ENCODE results near the gene SEMA3C. TPM values are rescaled to one million over a fixed set of nuclear protein-coding genes. Genes with fewer than 3 reads are reported as not detected.

SEMA3C gene
- total RNA-seq, 2 donors from 2014 or later: not detected

GRCh38 chr7:80859272-80859970 is 59.4 kb downstream of the SEMA3C start:
- H3K4me3 Mint-ChIP-seq: no peak overlapping the region
- H3K36me3 Mint-ChIP-seq (ENCODE audit: low read depth): no peaks in the 10 kb centered on the region
- no peaks in the 10 kb centered on the region for H3K4me1 Mint-ChIP-seq
- H3K9me3 Mint-ChIP-seq: peaks cover 21% of the 10 kb centered on the region
- no peaks in the 10 kb centered on the region for H3K27me3 Mint-ChIP-seq
- ATAC-seq (replicated peaks): no peak
- no peak overlapping the region for H3K27ac Mint-ChIP-seq

GRCh38 chr7:80858141-80858903 is 60.5 kb downstream of the SEMA3C start:
- H3K4me3 Mint-ChIP-seq: no peak overlapping the region
- H3K36me3 Mint-ChIP-seq (ENCODE audit: low read depth): no peaks in the 10 kb centered on the region
- no peak for ATAC-seq (replicated peaks)
- H3K9me3 Mint-ChIP-seq: peaks cover 22% of the 10 kb centered on the region
- no peak overlapping the region for H3K27ac Mint-ChIP-seq
- no peaks in the 10 kb centered on the region for H3K27me3 Mint-ChIP-seq
- no peaks in the 10 kb centered on the region for H3K4me1 Mint-ChIP-seq

GRCh38 chr7:80856769-80857168 is 62.1 kb downstream of the SEMA3C start:
- no peak overlapping the region for H3K4me3 Mint-ChIP-seq
- no peaks in the 10 kb centered on the region for H3K36me3 Mint-ChIP-seq (ENCODE audit: low read depth)
- H3K4me1 Mint-ChIP-seq: no peaks in the 10 kb centered on the region
- H3K27me3 Mint-ChIP-seq: no peaks in the 10 kb centered on the region
- H3K27ac Mint-ChIP-seq: no peak overlapping the region
- peaks cover 16% of the 10 kb centered on the region for H3K9me3 Mint-ChIP-seq
- no peak for ATAC-seq (replicated peaks)

- Mint-ChIP-seq H3K36me3 (ENCODE audit: low read depth) (no peaks in the 10 kb centered on the region), H3K27me3 (no peaks in the 10 kb centered on the region), H3K9me3 (peaks cover 6% of the 10 kb centered on the region), H3K4me3 (no peak overlapping the region), H3K27ac (no peak overlapping the region), H3K4me1 (no peaks in the 10 kb centered on the region)
- no peak for ATAC-seq (replicated peaks)
Measured at GRCh38 chr7:80851896-80852476, 66.9 kb downstream of the SEMA3C start.

GRCh38 chr7:80848841-80849240 is 70.0 kb downstream of the SEMA3C start:
- H3K4me3 Mint-ChIP-seq: no peak overlapping the region
- no peaks in the 10 kb centered on the region for H3K4me1 Mint-ChIP-seq
- no peaks in the 10 kb centered on the region for H3K27me3 Mint-ChIP-seq
- ATAC-seq (replicated peaks): no peak
- no peaks in the 10 kb centered on the region for H3K36me3 Mint-ChIP-seq (ENCODE audit: low read depth)
- no peak overlapping the region for H3K27ac Mint-ChIP-seq
- H3K9me3 Mint-ChIP-seq: peaks cover 15% of the 10 kb centered on the region

GRCh38 chr7:80847895-80848294 is 71.0 kb downstream of the SEMA3C start:
- H3K27ac Mint-ChIP-seq: no peak overlapping the region
- peaks cover 12% of the 10 kb centered on the region for H3K9me3 Mint-ChIP-seq
- no peaks in the 10 kb centered on the region for H3K36me3 Mint-ChIP-seq (ENCODE audit: low read depth)
- no peaks in the 10 kb centered on the region for H3K4me1 Mint-ChIP-seq
- no peak for ATAC-seq (replicated peaks)
- H3K4me3 Mint-ChIP-seq: no peak overlapping the region
- no peaks in the 10 kb centered on the region for H3K27me3 Mint-ChIP-seq

GRCh38 chr7:80847027-80847426 is 71.8 kb downstream of the SEMA3C start:
- no peaks in the 10 kb centered on the region for H3K36me3 Mint-ChIP-seq (ENCODE audit: low read depth)
- no peaks in the 10 kb centered on the region for H3K4me1 Mint-ChIP-seq
- H3K4me3 Mint-ChIP-seq: no peak overlapping the region
- H3K9me3 Mint-ChIP-seq: peaks cover 12% of the 10 kb centered on the region
- no peaks in the 10 kb centered on the region for H3K27me3 Mint-ChIP-seq
- no peak overlapping the region for H3K27ac Mint-ChIP-seq
- ATAC-seq (replicated peaks): no peak

- no peaks in the 10 kb centered on the region for H3K4me1 Mint-ChIP-seq
- no peak overlapping the region for H3K4me3 Mint-ChIP-seq
- H3K27me3 Mint-ChIP-seq: no peaks in the 10 kb centered on the region
- H3K9me3 Mint-ChIP-seq: peaks cover 12% of the 10 kb centered on the region
- no peaks in the 10 kb centered on the region for H3K36me3 Mint-ChIP-seq (ENCODE audit: low read depth)
- ATAC-seq (replicated peaks): no peak
- H3K27ac Mint-ChIP-seq: no peak overlapping the region
Measured at GRCh38 chr7:80844916-80845315, 73.9 kb downstream of the SEMA3C start.

- no peaks in the 10 kb centered on the region for H3K36me3 Mint-ChIP-seq (ENCODE audit: low read depth)
- no peak overlapping the region for H3K4me3 Mint-ChIP-seq
- H3K9me3 Mint-ChIP-seq: peaks cover 21% of the 10 kb centered on the region
- H3K27me3 Mint-ChIP-seq: no peaks in the 10 kb centered on the region
- no peak for ATAC-seq (replicated peaks)
- no peak overlapping the region for H3K27ac Mint-ChIP-seq
- H3K4me1 Mint-ChIP-seq: no peaks in the 10 kb centered on the region
Measured at GRCh38 chr7:80843018-80843677, 75.7 kb downstream of the SEMA3C start.

GRCh38 chr7:80842022-80842790 is 76.6 kb downstream of the SEMA3C start:
- Mint-ChIP-seq H3K27ac (no peak overlapping the region), H3K4me3 (no peak overlapping the region), H3K4me1 (no peaks in the 10 kb centered on the region), H3K9me3 (peaks cover 26% of the 10 kb centered on the region), H3K27me3 (no peaks in the 10 kb centered on the region), H3K36me3 (ENCODE audit: low read depth) (no peaks in the 10 kb centered on the region)
- no peak for ATAC-seq (replicated peaks)

- no peak overlapping the region for H3K4me3 Mint-ChIP-seq
- H3K9me3 Mint-ChIP-seq: peaks cover 21% of the 10 kb centered on the region
- H3K27me3 Mint-ChIP-seq: no peaks in the 10 kb centered on the region
- H3K4me1 Mint-ChIP-seq: no peaks in the 10 kb centered on the region
- no peaks in the 10 kb centered on the region for H3K36me3 Mint-ChIP-seq (ENCODE audit: low read depth)
- H3K27ac Mint-ChIP-seq: no peak overlapping the region
- no peak for ATAC-seq (replicated peaks)
Measured at GRCh38 chr7:80841423-80841955, 77.4 kb downstream of the SEMA3C start.

GRCh38 chr7:80840681-80841080 is 78.2 kb downstream of the SEMA3C start:
- peaks cover 21% of the 10 kb centered on the region for H3K9me3 Mint-ChIP-seq
- H3K4me1 Mint-ChIP-seq: no peaks in the 10 kb centered on the region
- no peaks in the 10 kb centered on the region for H3K27me3 Mint-ChIP-seq
- H3K4me3 Mint-ChIP-seq: no peak overlapping the region
- H3K27ac Mint-ChIP-seq: no peak overlapping the region
- ATAC-seq (replicated peaks): no peak
- no peaks in the 10 kb centered on the region for H3K36me3 Mint-ChIP-seq (ENCODE audit: low read depth)

GRCh38 chr7:80839855-80840254 is 79.0 kb downstream of the SEMA3C start:
- no peak for ATAC-seq (replicated peaks)
- Mint-ChIP-seq H3K36me3 (ENCODE audit: low read depth) (no peaks in the 10 kb centered on the region), H3K4me3 (no peak overlapping the region), H3K4me1 (no peaks in the 10 kb centered on the region), H3K9me3 (peaks cover 15% of the 10 kb centered on the region), H3K27ac (no peak overlapping the region), H3K27me3 (no peaks in the 10 kb centered on the region)

- Mint-ChIP-seq H3K4me1 (no peaks in the 10 kb centered on the region), H3K27me3 (no peaks in the 10 kb centered on the region)
Measured at GRCh38 chr7:80838643-80839042, 80.2 kb downstream of the SEMA3C start.

More at GRCh38 chr7:80838643-80839042, 80.2 kb downstream of the SEMA3C start:
- no peaks in the 10 kb centered on the region for H3K36me3 Mint-ChIP-seq (ENCODE audit: low read depth)
- no peak overlapping the region for H3K4me3 Mint-ChIP-seq
- ATAC-seq (replicated peaks): no peak
- peaks cover 14% of the 10 kb centered on the region for H3K9me3 Mint-ChIP-seq
- no peak overlapping the region for H3K27ac Mint-ChIP-seq
